GM10248 (cell line): ENCODE measurements around the gene TANC1.

Experiments
- CTCF ChIA-PET: fragments of 300-600 bp; sonication (Branson Sonifier 250); formaldehyde crosslinking; extraction: SDS; loops from one replicate; lab custom pipeline; 2021; ENCODE audit warnings: antibody characterized with exemption; lab: Yijun Ruan, JAX
- POLR2A ChIA-PET: fragments of 350-650 bp; sonication (Branson Sonifier 250); formaldehyde crosslinking; extraction: SDS; loops from one replicate; lab custom pipeline; 2020; ENCODE audit warnings: antibody characterized with exemption; lab: Yijun Ruan, JAX
- DNase-seq: peaks from one replicate; pipeline ENCODE4 v3.0.0; 2012; ENCODE audit errors: extremely low spot score
- CTCF ChIP-seq: IDR thresholded peaks from 2 replicates; pipeline ENCODE4 v1.5.1; 2012; ENCODE audit warnings: mild to moderate bottlenecking, low read depth; ENCODE audit errors: extremely low read depth, missing control alignments, control extremely low read depth

The TANC1 gene

GRCh38 chr2:159119652-159120257 is 151.3 kb downstream of the TANC1 start:
- CTCF ChIA-PET, result interaction anchor here (1.0 to 6.8 kb wide), 20 partner anchors 9 to 1096 kb away, joined by 3 to 77 read pairs (median 5); no protein-coding TSS in a partner anchor
- TF ChIP-seq CTCF, result no peak
- POLR2A ChIA-PET, result no interaction called here
- DNase-seq, result no peak

- DNase-seq, result no peak
- ChIA-PET CTCF (interaction anchor here (1.2 to 2.6 kb wide), 4 partner anchors 12 to 222 kb away, joined by 3 to 11 read pairs (median 5); no protein-coding TSS in a partner anchor), POLR2A (no interaction called here)
- TF ChIP-seq CTCF, result no peak
Measured at GRCh38 chr2:159123786-159124185, 155.3 kb downstream of the TANC1 start.

- POLR2A ChIA-PET, result no interaction called here
- no peak for TF ChIP-seq CTCF
- CTCF ChIA-PET, result interaction anchor here (1.0 to 2.6 kb wide), 7 partner anchors 8 to 1100 kb away, joined by 3 to 11 read pairs (median 4); no protein-coding TSS in a partner anchor
- no peak for DNase-seq
Measured at GRCh38 chr2:159124441-159124911, 156.0 kb downstream of the TANC1 start.

GRCh38 chr2:159124931-159125467 is 156.6 kb downstream of the TANC1 start:
- POLR2A ChIA-PET, result no interaction called here
- CTCF ChIA-PET, result interaction anchor here (1.0 to 2.6 kb wide), 5 partner anchors 9 to 1101 kb away, joined by 3 to 11 read pairs (median 4); no protein-coding TSS in a partner anchor
- TF ChIP-seq CTCF, result no peak
- no peak for DNase-seq

GRCh38 chr2:159125858-159126257 is 157.4 kb downstream of the TANC1 start:
- ChIA-PET POLR2A (no interaction called here), CTCF (interaction anchor here (1.1 to 2.6 kb wide), 5 partner anchors 8 to 1101 kb away, joined by 3 to 11 read pairs (median 4); no protein-coding TSS in a partner anchor)
- TF ChIP-seq CTCF, result no peak
- no peak for DNase-seq

- CTCF ChIA-PET, result interaction anchor here (1.1 to 2.1 kb wide), 3 partner anchors 9 to 34 kb away, joined by 3 to 5 read pairs (median 4); no protein-coding TSS in a partner anchor
- no peak for DNase-seq
- TF ChIP-seq CTCF, result no peak
- POLR2A ChIA-PET, result no interaction called here
Measured at GRCh38 chr2:159126432-159127022, 158.1 kb downstream of the TANC1 start.
